KBM-7 (cell line): Measurements from ENCODE around the gene POU2F1.
"Not testable (repeated sequence)": the region's sequence is repeated elsewhere in the genome, so short reads cannot be mapped to it uniquely, and the experiment has no call there.

Source experiments
- DNase-seq: peaks from one replicate; pipeline ENCODE4 v3.0.0-alpha.2; 2015
- in situ Hi-C: fragments of 300-500 bp; cut with MboI; formaldehyde crosslinking; loops from 2 replicates; pipeline ENCODE4 v1.14.3; 2020; ENCODE audit warnings: low sequenced_read_pairs, low pct_unique_long_range_greater_than_20kb, mixed read lengths

Gene POU2F1

DNA sequence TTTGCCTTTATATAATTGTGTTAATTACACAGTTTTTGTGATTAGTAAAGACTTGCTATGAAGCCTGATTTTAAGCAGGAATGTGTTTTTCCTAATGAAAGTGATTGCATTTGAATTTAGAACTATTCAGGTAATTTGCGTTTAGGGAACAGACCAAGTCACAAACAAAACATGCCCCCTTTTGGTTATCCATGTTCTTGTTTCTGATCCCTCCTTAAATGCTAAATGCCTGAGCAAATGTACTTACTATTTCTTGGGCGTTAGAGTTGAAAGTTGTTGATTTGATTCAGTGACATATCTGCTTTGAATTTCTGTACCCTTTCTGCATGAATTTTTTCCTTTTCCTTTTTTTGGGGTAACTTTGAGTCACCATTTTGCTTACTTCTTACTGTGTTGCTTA is 5.2 kb downstream of the POU2F1 start:
- no peak for DNase-seq

DNA sequence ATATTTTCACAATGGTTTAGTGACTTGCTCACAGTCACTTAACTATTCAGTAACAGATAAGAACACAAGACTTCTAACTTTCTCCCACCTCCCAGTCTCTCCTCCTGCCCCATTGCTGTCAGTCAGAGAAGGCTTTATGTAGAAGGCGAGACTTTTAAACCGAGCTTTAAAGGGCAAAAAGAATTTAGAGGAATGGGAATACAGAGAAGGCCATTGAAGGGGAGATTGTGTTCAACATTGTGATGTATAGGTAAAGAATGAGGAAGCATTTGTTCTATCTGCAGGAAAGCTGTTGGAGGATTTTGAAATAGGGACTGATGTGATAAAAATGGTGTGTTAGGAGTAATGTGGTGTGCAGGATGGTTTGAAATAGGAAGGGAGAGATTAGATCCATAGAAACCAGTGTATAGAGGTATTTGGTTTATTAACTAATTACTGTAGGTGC is 7.3 kb downstream of the POU2F1 start:
- DNase-seq = peak; percentile 55
- in situ Hi-C loops = no loop called here

More for the DNA sequence above, 5.2 kb downstream of the POU2F1 start:
- in situ Hi-C loops = no loop called here

DNA sequence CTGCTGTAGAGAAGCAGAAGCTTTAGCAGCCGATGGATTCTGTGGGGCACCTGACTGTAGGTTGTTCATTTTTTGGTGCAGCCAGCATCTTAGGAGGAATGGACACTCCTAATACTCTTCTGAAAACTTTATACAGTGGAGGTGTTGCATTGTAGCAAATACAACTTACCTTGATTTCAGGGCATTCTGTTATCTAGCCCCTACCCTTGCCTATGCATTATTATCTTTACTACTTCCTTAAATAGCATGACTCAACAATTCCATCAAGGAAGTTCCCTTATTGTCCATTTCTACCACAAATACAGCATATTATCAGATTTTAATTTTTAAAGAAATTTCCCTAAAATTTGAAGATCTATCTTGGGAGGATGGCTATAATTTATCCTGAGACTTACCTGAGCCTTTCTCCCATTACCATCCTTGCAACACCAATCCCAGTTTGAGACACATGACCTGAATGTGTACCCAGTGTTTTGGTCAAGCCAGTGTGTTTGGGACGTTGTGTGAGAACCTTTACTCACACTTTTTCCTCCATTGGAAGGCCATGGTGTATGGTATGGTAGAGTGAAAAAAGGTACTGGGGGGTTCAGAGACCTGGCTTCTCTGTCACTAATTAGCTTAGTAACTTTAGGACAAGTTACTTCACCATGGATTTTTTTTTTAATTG is 9.2 kb downstream of the POU2F1 start:
- DNase-seq = peak; percentile 78
- in situ Hi-C loops = no loop called here

DNA sequence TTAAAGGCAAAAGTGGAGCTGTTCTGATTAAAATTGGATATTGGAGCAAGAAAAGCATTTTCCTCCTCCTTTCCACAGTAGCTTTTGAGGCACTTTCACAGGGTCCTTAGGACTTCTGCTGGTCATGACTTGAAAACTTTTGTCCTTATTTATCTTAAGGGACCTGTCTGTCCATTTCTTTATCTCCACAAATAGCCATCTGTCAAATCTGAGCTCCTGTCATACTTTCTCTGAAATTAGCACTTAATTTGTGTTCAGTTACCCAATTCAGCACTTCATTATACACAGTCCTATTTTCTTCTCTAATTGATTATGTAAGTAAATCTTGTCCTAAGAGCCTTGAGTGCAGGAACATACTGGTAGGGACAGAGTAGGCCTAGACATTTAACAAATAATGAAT is 9.8 kb downstream of the POU2F1 start:
- no peak for DNase-seq
- in situ Hi-C loops = no loop called here

GRCh38 chr1:167231873-167232450 is 11.3 kb downstream of the POU2F1 start:
- DNase-seq = no peak
- in situ Hi-C loops = no loop called here

DNA sequence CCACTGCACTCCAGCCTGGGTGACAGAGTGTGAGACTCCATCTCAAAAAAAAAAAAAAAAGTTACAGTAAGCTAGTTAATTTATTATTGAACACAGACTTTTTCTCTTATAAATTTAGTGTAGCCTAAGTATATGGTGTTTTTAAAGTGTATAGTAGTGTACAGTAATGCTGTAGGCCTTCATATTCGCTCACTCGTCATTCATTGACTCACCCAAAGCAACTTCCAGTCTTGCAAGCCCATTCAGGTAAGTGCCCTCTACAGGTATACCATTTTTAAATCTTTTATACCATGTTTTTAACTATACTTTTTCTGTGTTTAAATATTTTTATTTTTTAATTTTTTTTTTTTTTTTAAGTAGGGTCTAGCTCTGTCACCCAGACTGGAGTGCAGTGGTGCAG is 12.1 kb downstream of the POU2F1 start:
- in situ Hi-C loops = no loop called here
- DNase-seq = no peak

DNA sequence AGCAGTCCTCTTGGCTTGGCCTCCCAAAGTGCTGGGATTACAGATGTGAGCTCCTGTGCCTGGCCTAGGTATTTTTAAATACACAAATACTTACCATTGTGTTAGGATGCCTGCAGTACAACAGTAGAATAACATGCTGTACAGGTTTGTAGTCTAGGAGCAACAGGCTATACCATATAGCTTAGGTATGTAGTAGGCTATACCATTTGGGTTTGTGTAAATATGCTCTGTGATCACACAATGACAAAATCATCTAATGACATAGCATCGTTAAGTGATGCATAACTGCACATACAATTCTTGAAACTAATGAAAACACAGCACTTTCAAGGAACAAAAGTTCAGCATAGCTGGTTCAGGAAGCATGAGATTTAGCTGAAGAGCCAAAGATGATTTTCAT is 12.7 kb downstream of the POU2F1 start:
- no peak for DNase-seq
- in situ Hi-C loops = no loop called here

DNA sequence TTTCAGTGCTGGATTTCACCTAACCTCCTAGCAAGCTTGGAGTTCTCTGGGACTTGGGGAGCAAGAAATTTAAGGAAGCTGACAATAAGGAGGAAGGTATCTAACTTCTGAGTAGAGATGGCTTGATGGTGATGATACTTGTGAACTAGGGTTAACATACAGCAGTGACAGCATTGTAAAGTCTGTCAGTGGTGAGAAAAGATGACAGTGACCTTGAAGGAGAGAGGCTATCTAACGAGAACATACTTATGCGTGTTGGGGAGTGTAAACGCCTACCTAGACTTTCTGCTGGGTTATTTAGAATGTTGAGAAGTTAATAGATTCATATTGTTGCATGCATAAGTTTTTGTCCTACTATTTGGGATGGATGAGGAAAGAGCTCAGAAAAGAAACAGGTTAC is 16.3 kb downstream of the POU2F1 start:
- DNase-seq = no peak
- in situ Hi-C loops = no loop called here

GRCh38 chr1:167238713-167239112 is 18.0 kb downstream of the POU2F1 start:
- in situ Hi-C loops = no loop called here
- DNase-seq = no peak

DNA sequence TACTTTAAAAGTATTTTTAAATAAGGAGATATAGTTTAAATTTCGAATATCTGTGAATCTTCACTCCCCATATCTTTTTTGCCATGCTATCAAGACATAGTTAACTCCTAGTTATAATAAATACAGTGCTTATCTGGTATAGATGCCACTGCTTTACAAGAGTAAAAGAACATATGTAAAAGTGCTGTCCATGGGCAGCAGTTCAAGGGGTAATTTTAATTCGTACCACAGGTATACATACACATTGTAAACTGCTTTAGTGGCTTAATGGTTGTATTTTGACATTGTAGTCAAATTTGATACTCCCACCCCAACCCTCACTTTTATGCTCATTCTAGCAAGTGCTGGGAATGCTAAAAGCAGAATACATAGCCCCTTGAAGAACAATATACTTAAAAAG is 18.6 kb downstream of the POU2F1 start:
- no peak for DNase-seq
- in situ Hi-C loops = no loop called here

- in situ Hi-C loops = no loop called here
- DNase-seq = no peak
Observed at GRCh38 chr1:167244244-167244643, 23.6 kb downstream of the POU2F1 start.

- DNase-seq, in situ Hi-C loops: not testable (repeated sequence)
Observed at GRCh38 chr1:167245168-167245567, 24.5 kb downstream of the POU2F1 start.

DNA sequence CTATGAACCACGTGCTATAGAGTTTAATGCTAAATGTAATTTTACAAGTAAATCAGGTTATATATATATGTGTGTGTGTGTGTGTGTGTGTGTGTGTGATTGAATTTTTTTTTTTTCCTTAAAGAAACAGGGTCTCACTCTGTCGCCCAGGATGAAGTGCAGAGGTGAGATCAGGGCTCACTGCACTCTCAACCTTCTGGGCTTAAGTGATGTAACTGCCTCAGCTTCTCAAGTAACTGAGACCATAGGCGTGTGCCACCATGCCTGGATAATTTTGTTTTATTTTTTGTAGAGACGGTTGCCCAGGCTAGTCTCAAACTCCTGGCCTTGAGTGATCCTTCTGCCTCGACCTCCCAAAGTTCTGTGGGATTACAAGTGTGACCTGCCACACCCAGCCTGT is 26.3 kb downstream of the POU2F1 start:
- in situ Hi-C loops = no loop called here

DNA sequence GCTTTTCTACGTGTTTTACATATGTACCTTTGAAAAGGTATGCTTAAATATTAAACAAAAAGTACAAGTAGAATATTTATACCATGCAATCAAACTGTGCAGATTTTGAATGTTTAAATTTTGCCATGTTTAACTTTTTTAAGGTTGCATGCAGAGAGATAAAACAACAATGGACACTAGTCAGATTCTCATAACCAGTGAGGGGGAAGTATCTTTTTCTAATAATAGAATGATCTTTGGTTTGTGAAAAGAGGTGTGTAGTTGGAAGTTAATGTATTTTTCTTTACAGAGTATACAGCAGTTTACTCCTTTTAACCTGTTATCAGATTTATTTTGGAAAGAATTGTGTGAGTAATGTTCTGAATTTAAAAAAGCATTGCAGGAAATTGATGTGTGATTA is 27.1 kb downstream of the POU2F1 start:
- in situ Hi-C loops = no loop called here
- no peak for DNase-seq

More for the DNA sequence above, 26.3 kb downstream of the POU2F1 start:
- no peak for DNase-seq

DNA sequence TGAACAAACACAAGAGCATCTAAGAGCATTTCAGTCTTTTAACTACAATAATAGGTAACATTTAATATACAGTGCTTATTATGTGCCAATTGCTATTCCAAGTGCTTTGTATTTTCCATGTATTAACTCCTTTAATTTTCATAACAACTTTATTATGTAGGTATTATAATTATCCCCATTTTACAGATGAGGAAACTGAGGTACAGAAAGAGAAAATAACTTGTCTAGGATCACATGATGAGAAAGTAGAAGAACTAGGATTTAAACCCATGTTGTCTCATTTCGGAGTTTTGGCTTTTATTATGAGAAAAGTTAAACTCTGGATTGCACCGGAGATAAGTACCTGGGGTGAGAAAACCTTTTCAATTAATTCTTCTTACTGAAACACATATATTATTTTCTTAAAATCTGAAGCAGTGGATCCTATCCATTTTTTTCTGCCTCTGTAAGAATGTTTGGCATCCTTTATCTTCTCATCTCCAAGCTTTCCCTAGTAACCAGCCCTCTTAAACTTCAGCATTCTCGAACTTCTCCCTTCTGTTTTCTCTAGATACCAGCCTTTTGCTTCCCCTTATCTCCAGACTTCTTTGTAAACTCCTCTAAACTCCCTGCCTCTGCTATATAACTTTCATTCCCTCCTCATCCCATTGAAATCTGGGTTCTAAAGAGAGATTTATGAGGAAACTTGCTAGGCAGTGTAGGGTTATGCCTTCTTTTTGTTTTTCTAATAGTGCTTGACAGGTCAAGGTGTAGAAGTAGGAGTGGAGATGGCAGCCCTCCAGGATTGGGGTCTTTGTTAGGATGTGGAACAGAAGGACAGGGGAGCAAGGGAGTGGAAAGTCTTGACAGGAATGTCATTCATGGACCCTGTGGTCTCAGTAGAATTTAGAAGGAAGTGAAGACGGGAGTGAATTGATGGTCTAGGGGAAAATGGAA is 28.3 kb downstream of the POU2F1 start:
- peak; percentile 35 for DNase-seq
- in situ Hi-C loops = no loop called here

DNA sequence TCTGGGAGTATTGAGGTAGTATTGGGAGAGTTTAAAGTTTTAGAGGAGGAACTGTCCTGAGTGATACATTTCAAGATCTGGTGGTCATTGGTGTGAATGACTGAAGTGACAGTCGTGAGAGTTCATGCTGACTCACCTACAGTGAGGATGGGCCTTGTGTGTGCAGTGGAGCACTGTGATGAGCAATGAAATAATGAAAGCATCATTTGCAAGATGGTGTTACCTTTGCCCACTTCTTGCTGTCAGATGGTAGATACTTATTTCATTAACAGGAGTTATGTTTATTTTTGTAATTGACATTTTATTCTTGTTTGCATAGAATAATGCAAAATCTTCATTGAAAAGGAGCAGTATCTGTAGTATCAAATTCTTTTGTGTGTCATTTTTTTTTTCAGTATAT is 29.0 kb downstream of the POU2F1 start:
- in situ Hi-C loops = no loop called here
- no peak for DNase-seq

GRCh38 chr1:167250482-167250881 is 29.8 kb downstream of the POU2F1 start:
- no peak for DNase-seq
- in situ Hi-C loops = no loop called here

DNA sequence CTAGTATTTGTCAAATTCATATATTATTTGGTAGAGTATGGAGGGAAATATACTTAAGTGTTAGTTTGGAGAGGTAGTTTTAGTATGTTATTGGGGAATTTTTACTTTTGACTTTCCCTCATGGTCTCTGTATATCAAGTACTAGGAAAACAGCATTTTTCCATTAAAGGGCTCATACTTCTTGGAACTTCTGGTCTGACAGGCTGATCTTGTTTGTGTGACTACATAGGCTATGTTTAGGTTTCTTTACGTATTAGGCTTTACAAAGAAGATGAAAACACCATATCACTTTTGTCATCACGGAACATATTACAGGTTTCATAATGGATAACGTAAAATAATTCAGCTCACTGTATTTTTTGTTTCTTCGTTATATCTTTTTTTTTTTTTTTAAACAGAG is 30.8 kb downstream of the POU2F1 start:
- DNase-seq = no peak
- in situ Hi-C loops = no loop called here

DNA sequence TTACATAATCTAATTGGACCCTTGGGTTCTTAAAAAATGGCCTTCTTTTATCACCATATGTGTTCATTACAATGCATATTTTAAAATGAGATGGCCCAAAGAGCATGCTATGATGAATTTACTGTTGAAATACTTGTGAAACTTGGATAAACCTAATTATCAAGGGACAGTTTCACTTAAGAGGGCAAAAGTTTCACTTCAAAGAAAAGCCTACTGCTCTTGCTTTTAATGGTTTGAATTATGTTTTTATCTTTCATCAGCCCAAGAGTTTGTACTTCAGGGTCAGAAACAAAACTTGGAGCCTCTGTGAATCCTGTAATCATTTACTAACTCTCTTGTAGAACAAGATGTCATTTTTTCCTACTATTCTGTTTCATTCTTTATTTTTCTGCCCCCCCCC is 32.3 kb downstream of the POU2F1 start:
- no peak for DNase-seq
- in situ Hi-C loops = no loop called here

- in situ Hi-C loops = no loop called here
- DNase-seq = no peak
Observed at GRCh38 chr1:167258858-167259257, 38.2 kb downstream of the POU2F1 start.
